NCI-H146 treated with DMSO at 0.1 percent for 48 hours (cell line): ENCODE measurements around the gene RET.
A peak's percentile ranks its signal among the peaks of the same experiment; 100 is the strongest.

Source experiments
- DNase-seq: peaks from one replicate; lab custom pipeline; 2025; ENCODE audit not compliant: unreplicated experiment; lab: John Stamatoyannopoulos, UW

Gene RET

GRCh38 chr10:43105102-43105955, 28.5 kb downstream of the RET start:
- peak; percentile 78 for DNase-seq

GRCh38 chr10:43105956-43106229, 29.0 kb downstream of the RET start:
- no peak for DNase-seq

GRCh38 chr10:43106256-43107091, 29.6 kb downstream of the RET start:
- DNase-seq = no peak

- no peak for DNase-seq
These were observed 32.1 kb downstream of the RET start for GRCh38 chr10:43108951-43109350.

GRCh38 chr10:43109671-43110249, 32.9 kb downstream of the RET start:
- no peak for DNase-seq

GRCh38 chr10:43110338-43111071, 33.6 kb downstream of the RET start:
- DNase-seq = no peak

GRCh38 chr10:43111101-43111500, 34.2 kb downstream of the RET start:
- DNase-seq = no peak

GRCh38 chr10:43111921-43112607, 35.2 kb downstream of the RET start:
- no peak for DNase-seq

GRCh38 chr10:43112608-43112961, 35.7 kb downstream of the RET start:
- DNase-seq = no peak

- no peak for DNase-seq
These were observed 36.6 kb downstream of the RET start for GRCh38 chr10:43113201-43114087.

GRCh38 chr10:43114088-43114742, 37.3 kb downstream of the RET start:
- no peak for DNase-seq

GRCh38 chr10:43114743-43115611, 38.1 kb downstream of the RET start:
- DNase-seq = no peak

GRCh38 chr10:43115881-43116595, 39.2 kb downstream of the RET start:
- DNase-seq = no peak

- no peak for DNase-seq
These were observed 39.7 kb downstream of the RET start for GRCh38 chr10:43116596-43116995.

GRCh38 chr10:43117031-43117776, 40.3 kb downstream of the RET start:
- no peak for DNase-seq

- no peak for DNase-seq
These were observed 41.1 kb downstream of the RET start for GRCh38 chr10:43117777-43118583.
